HG03520 (cell line): ENCODE measurements around the gene CHGA.

ENCODE experiments used
- ATAC-seq: cut with Tn5 transposase; IDR thresholded peaks from one replicate; pipeline ENCODE4 v1.9.1; 2021; ENCODE audit warnings: mild to moderate bottlenecking, moderate library complexity; ENCODE audit not compliant: unreplicated experiment

CHGA gene

DNA sequence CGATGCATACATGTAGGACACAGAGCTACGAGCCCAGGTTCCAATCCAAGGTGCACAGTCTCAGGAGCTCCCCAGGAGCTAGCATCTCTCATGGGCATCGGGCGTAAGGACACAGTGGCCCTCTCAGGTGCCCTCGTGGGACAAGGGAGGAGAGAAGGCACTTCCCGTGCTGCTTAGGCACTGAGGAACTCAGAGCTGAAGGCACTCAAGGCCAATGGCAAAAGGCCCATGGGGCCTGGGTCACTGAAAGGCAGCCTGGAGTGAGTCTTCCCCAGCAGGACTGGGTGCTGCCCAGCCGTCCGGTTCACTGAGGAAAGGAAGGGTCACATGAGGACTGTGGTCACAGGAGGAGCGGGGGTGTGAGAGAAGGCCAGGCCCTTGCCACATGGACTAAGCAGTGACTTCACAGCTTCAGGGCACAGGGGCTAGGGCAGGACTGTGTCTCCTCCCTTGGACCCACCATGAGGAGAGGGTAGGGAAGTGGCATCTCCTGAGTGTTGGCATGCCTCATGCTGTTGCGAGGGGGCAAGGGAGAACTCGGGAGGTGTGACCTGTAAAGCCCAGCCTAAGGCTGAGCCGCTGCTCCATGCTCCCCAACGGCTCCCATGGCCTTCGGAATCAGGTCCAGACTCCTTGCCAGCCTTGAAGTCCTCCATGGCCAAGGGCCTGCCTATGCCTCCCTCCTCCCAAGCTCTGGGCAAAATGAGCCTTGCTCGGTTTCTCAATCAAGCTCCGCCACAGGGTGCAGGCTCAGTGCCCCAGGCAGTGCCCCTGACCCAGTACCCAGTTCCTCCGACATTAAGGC lies 51.8 kb downstream of the CHGA start:
- no peak for ATAC-seq

DNA sequence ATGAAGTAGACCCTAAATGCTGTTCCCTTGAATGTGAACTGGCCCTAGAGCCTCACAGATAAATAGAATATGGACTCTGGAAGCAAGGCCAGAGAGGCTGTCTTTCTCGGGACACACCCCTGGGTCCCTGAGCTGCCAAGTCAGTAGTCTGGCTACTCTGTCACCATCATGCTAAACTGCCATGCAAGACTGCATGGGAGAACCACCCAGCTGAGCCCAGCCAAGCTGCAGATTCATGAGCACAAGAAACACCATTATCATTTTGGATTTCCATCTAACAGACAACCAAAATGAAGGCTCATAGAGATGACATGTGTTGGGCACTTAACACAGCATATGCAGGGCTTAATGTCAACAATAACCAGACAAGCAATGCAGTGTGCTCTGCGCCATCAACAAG lies 53.3 kb downstream of the CHGA start:
- no peak for ATAC-seq

DNA sequence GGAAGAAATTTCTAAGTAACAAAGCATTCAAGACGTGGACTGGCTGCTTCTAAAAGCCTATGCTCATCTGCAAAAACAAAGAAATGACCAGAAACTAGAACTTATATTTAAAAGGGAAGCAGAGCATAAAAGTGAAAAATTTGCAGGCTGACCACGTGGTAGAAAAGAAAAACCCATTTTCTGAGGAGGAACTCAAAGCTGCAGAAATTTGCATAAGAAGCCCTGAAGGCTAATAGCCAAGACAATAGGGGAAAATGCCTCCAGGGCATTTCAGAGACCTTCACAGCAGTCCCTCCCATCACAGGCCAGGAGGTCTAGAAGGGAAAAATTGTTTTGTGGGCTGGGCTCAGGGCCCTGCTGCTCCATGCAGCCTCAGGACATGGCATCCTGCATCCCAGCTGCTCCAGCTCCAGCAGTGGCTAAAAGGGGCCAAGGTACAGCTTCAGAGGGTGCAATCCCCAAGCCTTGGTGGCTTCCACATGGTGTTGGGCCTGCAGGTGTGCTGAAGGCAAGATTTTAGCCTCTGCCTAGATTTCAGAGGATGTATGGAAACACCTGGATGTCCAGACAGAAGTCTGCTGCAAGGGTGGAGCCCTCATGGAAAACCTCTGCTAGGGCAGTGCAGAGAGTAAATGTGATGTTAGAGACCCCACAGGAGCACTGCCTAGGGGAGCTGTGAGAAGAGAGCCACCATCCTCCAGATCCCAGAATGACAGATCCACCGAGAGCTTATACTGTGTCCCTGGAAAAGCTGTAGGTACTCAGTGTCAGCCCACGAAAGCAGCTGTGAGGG lies 55.5 kb downstream of the CHGA start:
- no peak for ATAC-seq

DNA sequence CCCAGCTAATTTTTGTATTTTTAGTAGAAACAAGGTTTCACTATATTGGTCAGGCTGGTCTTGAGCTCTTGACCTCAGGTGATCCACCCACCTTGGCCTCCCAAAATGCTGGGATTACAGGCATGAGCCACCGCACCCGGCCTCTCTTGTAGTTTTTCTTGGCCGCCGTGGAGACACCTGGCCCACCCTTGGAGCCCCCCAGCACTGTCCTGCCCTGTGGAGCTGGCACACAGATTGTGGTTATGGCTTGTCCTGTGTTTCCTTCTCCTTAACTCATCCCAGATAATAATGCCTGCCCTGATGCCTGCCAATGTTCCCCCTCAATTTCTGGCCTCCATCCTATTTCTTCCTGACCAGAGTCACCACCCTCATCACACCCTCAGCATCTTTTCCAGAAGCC lies 57.9 kb downstream of the CHGA start:
- no peak for ATAC-seq

DNA sequence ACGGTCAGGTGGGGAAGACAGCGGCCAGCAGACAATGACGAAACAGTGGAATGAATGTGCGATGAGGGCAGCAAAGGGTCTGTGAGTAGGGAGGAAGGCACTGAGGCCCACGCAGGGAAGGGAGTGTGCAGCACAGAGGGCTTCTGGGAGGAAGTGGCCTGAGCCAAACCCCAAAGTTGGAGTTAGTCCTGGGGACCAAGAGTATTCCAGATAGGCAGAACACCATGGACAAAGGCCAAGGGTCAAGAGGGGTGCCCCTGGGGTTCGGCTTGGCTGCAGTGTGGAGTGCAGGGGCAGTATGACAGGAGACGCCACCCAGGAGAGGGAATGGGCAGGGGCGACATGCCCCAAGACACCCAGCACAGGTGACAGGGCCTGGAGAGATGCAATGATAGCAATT lies 58.8 kb downstream of the CHGA start:
- no peak for ATAC-seq

DNA sequence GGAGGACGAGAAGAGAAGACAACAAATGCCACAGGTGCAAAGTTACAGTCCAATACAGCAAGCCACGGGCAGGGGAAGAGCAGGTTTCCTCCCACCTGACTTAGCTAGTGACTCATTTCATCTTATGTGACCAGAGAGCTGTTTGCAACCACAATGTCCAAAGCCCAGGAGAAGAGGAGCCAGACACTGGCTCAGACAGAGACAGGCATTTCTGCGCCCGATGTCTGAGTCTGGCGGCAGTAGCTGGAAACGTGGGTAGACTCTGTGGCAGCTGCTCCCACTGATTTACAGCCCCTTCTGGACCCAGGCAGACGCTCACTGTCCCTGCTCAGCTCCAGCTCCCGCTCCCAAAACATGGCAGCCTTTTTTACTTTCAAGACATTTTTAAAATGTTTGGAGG lies 60.0 kb downstream of the CHGA start:
- ATAC-seq: no peak

DNA sequence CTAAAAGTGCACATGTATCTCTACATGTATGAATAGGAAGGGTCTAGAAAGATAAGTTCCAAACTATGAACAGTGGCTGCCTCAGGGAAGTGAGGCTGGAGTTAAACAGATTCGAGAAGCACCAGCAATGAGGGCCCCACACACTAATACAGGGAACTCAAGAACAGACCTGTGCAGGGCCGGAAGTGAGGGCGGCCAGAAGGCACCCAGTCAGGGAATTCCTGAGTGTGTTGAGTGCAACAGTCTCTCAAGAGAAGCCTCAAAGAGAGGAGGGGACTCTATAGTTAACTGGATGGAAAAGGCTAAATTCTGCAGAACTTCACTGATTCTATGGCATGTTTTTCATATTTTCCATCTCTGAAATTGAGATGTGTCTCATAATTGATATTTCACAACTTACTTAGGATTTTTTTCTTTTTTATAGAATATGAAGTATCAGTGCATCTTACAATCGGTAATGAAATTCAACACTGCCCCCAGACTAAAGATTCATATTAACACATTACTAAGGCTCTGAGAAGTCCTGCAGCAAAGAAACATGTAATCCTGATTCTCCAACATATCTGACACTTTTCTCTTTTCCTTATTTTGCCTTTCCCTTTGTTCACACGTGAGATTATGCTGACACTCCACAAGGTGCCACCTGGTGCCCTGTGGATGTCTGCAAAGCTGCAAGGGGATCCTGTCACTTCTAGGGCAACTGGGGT lies 61.3 kb downstream of the CHGA start:
- no peak for ATAC-seq
